ENCODE results near the gene TTC13.

The TTC13 gene

DNA sequence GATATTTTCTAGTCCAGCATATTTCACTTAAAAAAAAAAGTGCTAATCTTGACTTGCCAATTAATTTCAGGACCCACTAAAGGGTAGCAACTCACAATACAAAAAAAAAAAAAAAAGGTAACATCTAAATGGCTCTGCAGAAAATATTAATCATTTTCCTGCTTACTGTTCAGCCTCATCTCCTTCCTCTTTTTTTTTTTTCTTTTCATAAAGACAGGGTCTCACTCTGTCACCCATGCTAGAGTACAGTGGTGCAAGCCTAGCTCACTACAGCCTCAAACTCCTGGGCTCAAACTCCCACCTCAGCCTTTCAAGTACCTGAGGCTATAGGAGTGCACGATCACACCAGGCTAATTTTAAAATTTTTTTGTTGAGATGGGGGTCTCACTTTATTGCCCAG is 30.4 kb downstream of the TTC13 start:
- no peak for DNase-seq (ENCODE audit: low spot score)

GRCh38 chr1:230943048-230943593 is 35.5 kb downstream of the TTC13 start:
- no peak for DNase-seq (ENCODE audit: low spot score)

DNA sequence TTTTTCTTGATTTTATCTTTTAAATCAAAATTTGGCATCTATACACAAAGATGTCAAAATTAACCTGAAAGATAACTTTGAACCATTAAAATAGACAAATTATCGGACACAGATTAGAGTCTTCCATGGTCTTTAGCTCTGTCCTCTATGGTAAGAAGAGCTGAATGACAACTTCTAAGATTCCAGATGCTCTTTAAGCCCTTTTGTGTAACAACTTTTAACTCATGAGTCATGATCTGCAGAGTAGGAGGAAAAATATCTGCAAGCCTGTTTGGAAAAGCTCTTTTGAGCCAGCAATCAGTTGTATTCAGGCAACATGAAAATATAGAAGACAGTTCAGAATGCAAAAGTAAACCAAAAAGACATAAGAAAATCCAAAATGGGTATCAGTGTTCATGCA is 37.8 kb downstream of the TTC13 start:
- DNase-seq (ENCODE audit: low spot score): no peak

GRCh38 chr1:230939806-230940489 is 38.7 kb downstream of the TTC13 start:
- DNase-seq (ENCODE audit: low spot score): no peak

- no peak for DNase-seq (ENCODE audit: low spot score)
Measured at GRCh38 chr1:230938924-230939368, 39.7 kb downstream of the TTC13 start.

DNA sequence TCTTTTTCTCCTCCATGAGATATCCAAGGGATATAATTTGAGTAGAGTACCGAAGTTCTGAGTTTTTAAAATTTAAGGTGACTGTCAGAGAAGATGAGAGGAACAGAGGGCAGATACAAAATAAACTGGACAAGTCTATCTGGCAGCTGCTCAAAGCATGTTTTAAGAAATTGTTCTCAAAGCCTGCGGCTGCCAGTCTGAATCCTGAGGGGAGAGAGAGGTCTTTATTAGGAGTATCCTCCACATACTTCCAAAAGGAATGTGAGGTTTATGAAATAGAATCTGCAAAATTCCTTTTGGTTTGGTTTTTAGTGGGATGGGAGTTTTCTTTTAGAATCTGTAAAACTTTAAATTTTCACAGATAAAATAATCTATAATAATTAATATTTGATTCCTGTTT is 41.3 kb downstream of the TTC13 start:
- no peak for DNase-seq (ENCODE audit: low spot score)

- no peak for DNase-seq (ENCODE audit: low spot score)
Measured at GRCh38 chr1:230936475-230936874, 42.2 kb downstream of the TTC13 start.

DNA sequence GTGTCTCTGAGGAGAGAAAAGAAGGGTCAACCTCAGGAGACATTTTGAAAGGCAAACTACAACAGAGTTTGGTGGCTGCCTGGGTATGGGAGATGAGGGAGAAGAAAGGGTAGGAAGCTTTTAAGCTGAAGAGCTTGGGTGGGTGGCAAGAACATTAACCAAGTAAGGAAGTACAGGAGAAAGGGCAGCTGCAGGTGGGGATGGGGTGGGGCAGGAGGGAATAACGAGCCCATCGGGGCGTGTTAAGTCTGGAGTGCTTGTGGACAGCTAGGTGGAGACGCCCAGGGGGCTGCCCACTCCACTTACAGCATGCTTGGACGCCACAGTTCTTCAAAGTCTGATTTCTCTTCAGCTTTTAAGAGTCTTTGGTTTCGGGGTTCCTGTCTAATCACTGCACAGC is 42.8 kb downstream of the TTC13 start:
- DNase-seq (ENCODE audit: low spot score): no peak

GRCh38 chr1:230930986-230931385 is 47.7 kb downstream of the TTC13 start:
- DNase-seq (ENCODE audit: low spot score): no peak

DNA sequence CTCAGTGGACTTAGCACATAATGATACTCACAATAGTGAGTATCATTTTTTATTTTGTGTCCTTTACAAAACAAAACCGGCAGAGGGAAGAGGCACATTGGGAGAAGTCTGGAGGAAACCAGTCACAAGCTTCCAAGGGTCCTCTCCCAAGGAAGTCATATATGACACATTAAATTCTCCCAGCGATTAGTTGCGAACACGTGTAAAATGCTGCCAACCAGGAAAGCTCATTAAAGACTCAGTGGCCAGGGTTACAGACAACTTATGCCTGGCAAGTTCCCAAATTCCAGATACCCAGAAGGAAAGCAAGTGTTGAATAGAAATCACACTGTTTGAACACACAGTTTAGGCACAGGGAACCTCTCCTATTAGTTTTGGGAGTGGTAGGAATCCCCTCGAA is 52.5 kb downstream of the TTC13 start:
- DNase-seq (ENCODE audit: low spot score): no peak

- no peak for DNase-seq (ENCODE audit: low spot score)
Measured at GRCh38 chr1:230925608-230926007, 53.1 kb downstream of the TTC13 start.

DNA sequence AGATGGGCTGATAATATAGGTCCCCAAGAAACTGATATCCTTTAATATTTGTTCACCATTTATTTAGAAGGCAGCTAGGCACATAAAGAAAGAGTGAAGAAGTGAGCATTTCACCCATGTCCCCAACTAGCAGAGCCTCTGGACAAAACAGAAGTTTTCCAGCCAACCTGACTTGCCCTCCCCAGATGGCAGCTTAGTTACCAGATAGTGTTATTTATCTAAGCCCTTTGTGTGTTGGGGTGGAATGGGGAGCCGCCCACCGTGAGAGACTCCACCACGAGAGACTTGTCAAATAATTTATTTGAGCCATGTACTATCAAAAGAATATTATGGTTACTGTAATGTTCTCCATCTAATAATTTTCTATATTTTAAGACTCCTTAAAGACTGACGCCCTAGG is 55.5 kb downstream of the TTC13 start:
- no peak for DNase-seq (ENCODE audit: low spot score)

DNA sequence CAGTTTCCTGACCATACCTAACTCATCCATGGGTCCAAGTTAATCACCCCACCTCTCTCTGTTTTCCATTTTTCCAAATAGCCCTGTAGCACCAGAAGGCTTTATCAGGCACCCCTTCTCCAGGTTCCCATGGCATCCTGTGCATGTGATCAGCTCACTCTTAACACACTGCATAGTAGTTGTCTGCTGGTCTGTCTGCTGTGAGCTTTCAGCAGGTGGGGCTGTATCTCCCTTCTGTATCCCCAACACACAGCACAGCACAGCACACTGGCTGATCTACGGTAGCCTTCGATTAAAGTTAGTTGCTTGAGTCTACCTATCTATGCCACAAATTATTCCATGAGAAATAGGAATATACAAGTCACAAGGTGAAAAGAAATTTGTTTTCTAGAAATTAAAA is 56.0 kb downstream of the TTC13 start:
- no peak for DNase-seq (ENCODE audit: low spot score)

- DNase-seq (ENCODE audit: low spot score): no peak
Measured at GRCh38 chr1:230919207-230919606, 59.5 kb downstream of the TTC13 start.

- peak; percentile 71 for DNase-seq (ENCODE audit: low spot score)
Measured at GRCh38 chr1:230917284-230918135, 61.2 kb downstream of the TTC13 start.

- no peak for DNase-seq (ENCODE audit: low spot score)
Measured at GRCh38 chr1:230916587-230917283, 61.9 kb downstream of the TTC13 start.

DNA sequence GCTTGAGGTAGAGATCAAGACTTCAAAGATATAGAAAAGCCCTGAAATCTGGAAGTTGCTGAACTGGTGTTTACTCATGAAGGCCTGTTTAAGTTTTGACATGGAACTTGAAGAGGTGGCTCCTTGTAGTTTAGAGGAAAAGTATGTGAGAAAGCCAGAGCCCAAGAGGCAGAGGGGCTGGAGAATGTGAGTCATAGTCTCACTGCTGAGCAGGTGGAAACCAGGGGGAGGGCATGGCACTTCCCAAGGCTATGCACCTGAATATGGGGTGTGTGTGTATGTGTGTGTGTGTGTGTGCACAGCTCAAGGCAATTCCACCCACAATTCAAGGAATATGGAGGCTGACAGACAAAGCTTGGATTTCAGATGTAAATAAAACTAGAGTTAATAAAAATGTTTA is 63.6 kb downstream of the TTC13 start:
- no peak for DNase-seq (ENCODE audit: low spot score)

- no peak for DNase-seq (ENCODE audit: low spot score)
Measured at GRCh38 chr1:230913496-230913895, 65.2 kb downstream of the TTC13 start.

DNA sequence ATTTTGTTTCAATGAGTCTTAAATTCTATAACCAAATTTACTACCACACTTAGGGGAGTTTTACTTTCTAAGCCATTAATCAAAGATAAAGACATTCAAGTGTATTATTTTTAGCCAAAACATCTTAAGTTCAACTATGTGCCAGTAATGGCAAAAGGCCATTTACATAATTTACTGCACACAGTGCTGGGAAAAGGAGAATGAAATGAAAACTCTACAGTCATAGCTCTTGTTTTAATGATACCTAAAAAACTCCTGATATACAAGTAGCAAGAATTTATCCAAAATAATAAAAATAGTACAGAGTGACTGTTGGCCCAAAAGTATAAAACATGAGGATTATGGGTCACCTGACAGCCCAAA is 67.9 kb downstream of the TTC13 start:
- DNase-seq (ENCODE audit: low spot score): no peak

- no peak for DNase-seq (ENCODE audit: low spot score)
Measured at GRCh38 chr1:230909974-230910754, 68.5 kb downstream of the TTC13 start.

DNA sequence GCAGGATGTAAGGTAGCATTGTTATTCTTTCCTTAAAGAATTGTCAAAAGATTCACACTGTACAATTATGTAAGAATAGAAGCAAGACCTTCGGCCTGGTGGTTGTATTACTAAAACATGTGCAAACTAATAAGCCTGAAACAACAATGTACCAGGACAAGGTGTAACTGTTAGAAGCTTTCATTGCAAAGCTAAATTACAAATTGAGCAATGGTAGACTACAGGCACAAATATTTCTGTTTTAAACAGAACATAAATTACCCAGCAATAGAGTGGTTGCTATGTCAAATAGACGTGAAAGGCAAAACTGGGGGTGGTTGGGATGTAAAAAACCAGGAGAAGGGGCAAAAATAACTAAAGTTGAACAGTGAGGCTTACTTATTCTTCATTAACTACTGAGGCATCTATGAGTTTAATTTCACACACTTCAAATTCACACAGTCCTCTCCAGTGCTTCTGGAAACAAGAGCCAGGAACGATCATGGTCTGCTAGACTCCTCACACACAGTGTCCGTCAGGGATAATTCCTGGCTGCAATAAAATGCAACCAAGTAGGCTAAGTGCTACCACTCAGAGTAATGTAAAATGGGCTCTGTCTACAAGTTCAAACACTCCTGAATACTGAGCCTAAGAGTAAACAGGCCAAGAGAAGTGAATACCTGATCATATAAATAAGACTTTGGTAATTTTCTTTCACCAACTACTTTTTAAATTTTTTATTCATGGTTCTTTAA is 71.0 kb downstream of the TTC13 start:
- no peak for DNase-seq (ENCODE audit: low spot score)
